RCC 7860 (cell line): ENCODE results near the gene CBLC.
"Not testable (repeated sequence)": the region's sequence is repeated elsewhere in the genome, so short reads cannot be mapped to it uniquely, and the experiment has no call there.

Experiments
- DNase-seq: peaks from one replicate; pipeline ENCODE4 v3.0.0-alpha.2; 2015; ENCODE audit warnings: low spot score
- FAIRE-seq: peaks from 2 replicates; lab custom pipeline; 2012; peaks lifted over from hg19 to GRCh38; lab: Jason Lieb, UNC

CBLC gene

GRCh38 chr19:44762038-44762437 is 15.7 kb upstream of the CBLC start:
- DNase-seq (no peak), FAIRE-seq (no peak)

DNA sequence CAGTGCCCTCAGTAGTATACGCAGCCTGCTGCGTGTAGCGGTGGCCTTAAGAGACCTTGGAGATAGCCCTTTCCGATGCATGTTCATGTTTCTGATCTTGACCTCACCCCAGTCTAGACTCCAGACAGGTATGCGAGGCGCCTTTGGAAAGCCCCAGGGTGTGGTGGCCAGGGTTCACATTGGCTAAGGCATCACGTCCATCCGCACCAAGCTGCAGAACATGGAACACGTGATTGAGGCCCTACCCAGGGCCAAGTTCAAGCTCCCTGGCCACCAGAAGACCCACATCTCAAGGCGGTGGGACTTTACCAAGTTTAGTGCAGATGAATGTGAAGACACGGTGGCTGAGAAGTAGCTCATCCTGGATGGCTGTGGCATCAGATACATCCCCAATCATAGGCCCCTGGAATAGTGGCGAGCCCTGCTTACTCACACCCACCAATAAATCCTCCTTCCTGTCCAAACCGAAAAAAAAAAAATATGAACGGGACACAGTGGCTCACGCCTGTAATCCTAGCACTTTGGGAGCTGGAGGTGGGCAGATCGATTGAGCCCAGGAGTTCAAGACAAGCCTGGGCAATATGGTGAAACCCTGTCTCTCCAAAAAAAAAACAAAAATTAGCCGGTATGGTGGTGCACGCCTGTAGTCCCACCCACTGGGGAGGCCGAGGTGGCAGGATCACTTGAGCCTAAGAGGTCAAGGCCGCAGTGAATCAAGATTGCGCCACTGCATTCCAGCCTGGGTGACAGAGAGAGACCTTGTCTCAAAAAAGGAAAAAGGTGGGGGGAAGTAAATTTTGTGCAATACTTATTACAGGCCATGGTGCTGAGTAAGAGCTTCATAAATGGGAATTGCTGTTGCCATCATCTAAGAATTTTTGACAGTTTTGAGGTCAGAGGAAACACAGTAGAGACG is 12.4 kb upstream of the CBLC start:
- FAIRE-seq (no peak), DNase-seq (no peak)

DNA sequence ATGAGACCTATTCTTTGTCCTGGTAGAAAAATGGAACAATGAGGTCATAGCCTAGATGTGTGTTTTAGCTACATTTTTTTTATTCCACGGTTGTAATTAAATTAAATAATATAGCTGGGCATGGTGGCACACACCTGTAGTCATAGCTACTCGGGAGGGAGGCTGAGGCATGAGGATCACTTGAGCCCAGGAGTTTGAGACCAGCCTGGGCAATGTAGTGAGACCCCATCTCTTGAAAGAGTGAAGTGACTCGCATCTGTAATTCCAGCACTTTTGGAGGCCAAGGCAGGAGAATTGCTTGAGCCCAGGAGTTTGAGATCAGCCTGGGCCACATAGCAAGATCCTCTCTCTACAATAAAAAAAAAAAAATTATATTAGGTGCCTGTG is 11.7 kb upstream of the CBLC start:
- no peak for DNase-seq
- FAIRE-seq = no peak

DNA sequence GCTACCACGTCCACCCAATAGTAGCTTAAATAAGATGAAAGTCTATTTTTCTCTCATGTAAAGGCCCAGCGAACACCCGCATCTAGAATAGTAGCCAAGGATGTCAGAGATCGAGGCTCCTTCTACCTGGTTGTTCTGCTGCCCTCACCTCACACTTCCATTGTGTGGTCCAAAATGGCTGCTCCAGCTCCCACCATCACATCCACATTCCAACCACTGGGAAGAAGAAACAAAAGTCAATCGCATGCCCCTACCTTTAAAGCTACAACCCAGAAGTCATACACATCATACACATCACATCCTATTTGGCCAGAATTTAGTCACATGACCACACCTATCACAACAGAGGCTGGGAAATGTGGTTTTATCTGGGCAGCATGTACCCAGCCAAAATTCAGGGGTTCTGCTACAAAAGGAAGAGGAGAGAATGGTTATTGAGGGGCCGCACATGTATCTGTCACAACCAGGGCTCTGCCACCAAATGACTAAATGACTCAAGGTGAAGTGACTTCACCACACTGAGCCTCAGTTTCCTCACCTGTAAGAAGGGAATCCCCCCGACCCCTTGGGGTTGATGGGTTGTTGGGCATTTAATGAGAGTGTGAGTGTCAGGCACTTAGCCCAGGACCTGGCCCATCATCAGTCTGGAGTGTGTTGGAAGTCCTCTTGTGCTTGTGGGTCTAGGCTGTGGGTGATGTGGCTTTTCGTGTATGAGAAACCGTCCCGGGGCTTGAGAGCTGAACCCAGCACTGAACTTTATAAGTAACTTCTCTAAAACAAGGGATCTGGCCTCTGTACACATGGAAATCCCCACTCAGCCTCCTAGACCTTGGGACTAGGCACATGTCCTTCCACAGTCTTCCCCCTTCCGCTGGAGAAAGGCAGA is 10.2 kb upstream of the CBLC start:
- FAIRE-seq = no peak
- no peak for DNase-seq

DNA sequence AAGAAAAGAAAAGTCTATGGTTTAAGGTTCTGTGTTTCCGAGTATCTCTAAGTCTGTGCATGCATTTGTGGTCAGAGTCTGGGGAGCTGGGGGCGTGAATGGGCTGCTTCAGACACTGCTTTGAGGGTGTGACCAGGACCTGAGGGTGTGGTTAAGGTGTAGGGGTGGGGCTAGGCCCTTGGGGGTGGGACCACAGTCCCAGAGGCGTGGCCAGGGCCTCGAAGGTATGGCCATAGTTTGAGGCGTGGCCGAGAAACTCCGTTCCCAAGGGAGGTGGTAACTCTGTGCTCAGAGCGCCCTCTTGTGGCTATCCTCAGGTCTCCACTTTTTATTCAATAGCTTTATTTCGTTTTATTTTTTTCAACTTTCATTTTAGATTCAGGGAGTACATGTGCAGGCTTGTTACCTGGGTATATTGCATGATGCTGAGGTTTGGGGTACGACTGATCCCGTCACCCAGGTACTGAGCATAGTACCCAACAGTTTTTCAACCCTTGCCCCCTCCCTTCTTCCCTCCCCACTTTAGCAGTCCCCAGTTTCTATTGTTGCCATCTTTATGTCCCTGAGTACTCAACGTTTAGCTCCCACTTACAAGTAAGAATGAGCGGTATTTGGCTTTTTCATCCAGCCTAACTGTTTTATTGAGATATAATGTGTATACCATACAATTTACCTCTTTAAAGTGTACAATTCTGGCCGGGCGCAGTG is 7.0 kb upstream of the CBLC start:
- DNase-seq = peak; percentile 85
- peak; percentile 80 for FAIRE-seq

DNA sequence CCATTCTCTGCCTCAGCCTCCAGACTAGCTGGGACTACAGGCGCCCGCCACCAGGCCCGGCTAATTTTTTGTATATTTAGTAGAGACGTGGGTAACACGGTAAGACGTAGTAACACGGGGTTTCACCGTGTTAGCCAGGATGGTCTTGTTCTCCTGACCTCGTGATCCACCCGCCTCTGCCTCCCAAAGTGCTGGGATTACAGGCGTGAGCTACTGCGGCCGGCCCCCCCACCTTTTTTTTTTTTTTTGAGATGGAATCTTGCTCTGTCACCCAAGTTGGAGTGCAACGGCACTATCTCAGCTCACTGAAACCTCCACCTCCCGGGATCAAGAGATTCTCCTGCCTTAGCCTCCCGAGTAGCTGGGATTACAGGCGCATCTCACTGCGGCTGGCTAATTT is 5.5 kb upstream of the CBLC start:
- DNase-seq, FAIRE-seq: not testable (repeated sequence)

GRCh38 chr19:44772959-44773358 is 4.7 kb upstream of the CBLC start:
- DNase-seq = no peak
- FAIRE-seq = no peak

DNA sequence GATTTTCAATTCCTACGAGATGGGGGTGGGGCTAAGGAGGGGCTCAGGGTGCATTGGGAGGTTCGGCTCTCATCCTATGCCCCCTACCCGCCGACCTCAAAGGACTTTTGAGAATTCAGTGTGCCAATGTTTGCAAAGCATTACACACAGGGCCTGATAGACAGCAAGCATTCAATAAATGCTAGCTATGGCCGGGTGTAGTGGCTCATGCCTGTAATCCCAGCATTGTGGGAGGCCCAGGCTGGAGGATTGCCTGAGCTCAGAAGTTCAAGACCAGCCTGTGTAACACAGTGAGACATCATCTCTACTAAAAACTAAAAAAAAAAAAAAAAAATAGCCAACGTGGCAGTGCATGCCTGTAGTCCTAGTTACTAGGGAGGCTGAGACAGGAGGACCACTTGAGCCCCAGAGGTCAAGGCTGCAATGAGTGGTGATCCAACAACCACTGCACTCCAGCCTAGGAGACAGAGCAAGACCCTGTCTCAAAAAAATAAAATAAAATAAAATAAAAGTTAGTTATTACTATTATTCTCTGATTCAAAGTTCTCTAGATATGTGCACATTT is 1.9 kb upstream of the CBLC start:
- no peak for DNase-seq
- FAIRE-seq = no peak

DNA sequence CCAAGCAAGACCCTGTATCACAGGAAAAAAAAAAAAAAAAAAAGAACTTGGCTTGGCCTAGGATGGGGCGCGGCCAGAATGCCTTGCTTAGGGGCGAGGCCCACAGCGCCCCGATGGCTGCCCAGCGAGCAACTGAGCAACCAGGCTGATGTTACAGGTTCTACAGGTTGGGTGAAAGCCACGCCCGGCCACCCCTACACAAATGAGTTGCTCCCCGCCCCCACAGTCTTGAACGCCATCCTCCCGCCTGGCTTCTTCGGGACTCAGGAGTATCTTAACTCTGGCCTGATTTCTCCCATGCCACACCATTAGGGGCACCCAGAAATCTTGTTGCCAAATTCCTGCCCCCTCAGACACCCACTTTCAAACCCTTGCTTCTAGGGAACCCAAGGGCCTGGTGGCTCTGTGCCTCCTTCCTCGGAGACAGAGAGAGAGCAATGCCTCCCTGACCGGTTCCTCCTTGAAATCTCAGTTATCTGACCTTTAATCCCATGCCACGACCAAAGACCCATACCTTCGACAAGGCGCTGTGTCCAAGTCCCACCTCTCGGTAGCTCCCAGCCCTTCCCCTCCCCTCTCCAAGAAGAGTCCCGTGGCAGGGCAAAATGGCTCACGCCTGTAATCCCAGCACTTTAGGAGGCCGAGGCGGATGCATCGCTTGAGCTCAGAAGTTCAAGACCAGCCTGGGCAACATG is 1.1 kb upstream of the CBLC start:
- FAIRE-seq = no peak
- no peak for DNase-seq

- DNase-seq (no peak), FAIRE-seq (no peak)
These were observed 1.5 kb downstream of the CBLC start for GRCh38 chr19:44779150-44779549.

DNA sequence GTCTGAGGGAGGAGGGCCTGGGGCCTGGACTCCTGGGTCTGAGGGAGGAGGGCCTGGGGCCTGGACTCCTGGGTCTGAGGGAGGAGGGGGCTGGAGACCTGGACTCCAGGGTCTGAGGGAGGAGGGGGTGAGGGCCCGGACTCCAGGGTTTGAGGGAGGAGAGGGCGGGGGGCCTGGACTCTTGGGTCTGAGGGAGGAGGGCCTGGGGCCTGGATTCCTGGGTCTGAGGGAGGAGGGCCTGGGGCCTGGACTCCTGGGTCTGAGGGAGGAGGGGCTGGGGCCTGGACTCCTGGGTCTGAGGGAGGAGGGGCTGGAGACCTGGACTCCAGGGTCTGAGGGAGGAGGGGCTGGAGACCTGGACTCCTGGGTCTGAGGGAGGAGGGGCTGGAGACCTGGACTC is 4.0 kb downstream of the CBLC start:
- not testable (repeated sequence) for DNase-seq, FAIRE-seq

DNA sequence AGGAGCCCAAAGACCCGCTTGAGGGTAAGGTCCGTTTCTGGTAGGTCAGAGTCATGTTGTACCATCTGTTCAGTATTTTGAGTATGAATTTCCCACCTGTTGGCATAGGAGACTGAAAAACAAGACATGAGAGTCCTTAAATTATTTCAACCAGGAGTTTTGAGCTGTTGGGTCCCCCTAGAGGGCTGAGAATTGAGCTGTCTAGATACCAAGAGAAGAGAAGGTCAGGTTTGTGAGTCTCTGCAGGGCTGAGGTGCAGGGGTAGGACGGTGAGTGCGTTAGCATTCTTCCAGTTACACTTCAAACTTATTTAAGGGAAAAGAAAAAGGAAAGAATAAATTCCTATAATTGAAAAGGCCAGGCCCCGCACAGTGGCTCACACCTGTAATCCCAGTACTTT is 5.0 kb downstream of the CBLC start:
- DNase-seq (no peak), FAIRE-seq (no peak)

- no peak for FAIRE-seq
- DNase-seq = no peak
These were observed 5.9 kb downstream of the CBLC start for GRCh38 chr19:44783545-44783944.

DNA sequence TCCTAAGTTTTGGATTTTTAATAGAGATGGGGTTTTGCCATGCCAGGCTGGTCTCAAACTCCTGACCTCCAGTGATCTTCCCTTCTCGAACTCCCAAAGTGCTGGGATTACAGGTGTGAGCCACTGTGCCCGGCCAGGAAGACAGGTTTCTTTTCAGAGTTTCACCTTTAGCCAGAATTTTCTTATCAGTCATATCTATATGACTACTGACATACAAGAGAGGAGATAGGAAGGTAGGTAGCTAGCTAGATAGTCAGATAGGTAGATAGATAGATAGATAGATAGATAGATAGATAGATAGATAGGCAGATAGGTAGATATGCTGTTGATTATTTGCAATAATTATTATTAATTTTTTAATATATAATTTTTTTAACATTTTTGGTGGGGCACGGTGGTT is 7.6 kb downstream of the CBLC start:
- DNase-seq = no peak
- FAIRE-seq = no peak

DNA sequence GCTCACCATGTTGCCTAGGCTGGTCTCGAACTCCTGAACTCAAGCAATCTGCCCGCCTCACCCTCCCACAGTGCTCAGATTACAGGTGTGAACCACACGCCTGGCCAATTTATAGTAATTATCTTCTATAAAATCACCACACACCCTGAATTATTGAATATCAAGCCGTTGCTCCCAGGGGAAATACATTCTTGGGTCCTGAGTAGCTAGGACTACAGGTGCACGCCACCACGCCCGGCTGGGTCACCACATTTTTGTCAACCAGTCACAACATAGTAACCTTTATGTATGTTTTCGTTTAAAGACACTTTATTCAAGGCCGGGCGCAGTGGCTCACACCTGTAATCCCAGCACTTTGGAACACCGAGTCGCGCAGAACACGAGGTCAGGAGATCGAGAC is 8.3 kb downstream of the CBLC start:
- DNase-seq (no peak), FAIRE-seq (no peak)

DNA sequence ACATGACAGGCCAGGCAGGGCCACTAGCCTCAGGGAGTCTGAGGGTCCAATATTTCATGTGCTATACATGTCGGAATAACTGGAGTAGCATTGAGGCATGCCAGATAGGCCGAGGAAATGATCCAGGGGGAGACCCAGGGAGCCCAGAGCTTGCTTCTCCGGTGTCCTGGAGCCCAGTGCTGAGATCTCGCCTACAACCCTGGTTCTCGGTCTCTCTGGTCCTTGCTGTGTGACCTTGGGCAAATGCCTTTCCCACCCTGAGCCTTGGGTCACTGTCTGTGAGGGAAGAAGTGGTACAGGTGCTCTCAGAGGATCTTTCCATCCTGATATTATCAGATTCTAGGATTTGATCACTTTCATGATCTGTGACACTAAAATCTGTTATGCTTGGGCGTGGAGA is 11.3 kb downstream of the CBLC start:
- FAIRE-seq = no peak

DNA sequence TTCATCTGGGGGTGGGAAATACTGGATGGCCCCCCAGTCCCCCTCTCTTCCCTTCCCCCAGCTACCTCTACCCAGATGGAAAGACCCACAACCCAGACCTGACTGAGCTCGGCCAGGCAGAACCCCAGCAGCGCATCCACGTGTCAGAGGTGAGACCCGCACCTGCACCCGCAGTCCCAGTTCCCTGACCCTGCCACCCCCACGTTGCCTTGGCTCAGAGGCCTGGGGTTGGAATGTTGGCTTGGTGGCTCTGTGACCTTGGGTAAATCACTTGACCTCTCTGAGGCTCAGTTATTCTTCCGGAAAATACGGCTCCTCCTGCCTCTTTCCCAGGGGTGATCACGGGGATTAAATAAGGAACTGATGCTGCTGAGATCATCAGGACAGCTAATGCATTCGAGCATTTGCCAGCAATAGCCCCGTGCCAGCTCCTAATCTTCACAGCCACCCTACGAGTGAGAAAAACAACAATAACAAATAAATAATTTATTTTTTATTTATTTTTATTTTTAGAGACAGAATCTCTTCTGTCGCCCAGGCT is 12.3 kb downstream of the CBLC start:
- DNase-seq (no peak), FAIRE-seq (no peak)

More for the DNA sequence above, 11.3 kb downstream of the CBLC start:
- DNase-seq = no peak

DNA sequence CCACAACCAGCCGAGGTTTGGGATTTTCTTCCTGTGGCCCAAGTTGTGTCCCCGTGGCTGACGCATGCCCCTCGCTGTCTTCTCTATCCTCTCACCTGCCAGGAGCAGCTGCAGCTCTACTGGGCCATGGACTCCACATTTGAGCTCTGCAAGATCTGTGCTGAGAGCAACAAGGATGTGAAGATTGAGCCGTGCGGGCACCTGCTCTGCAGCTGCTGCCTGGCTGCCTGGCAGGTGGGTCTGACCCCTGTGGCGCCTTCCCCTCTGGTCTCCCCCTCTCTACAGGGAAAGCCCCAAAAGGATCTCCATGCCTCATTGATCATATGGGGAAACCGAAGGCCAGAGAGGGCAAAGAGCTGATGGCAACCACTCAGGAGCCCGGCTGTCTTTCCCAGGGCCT is 14.6 kb downstream of the CBLC start:
- DNase-seq = no peak
- no peak for FAIRE-seq

DNA sequence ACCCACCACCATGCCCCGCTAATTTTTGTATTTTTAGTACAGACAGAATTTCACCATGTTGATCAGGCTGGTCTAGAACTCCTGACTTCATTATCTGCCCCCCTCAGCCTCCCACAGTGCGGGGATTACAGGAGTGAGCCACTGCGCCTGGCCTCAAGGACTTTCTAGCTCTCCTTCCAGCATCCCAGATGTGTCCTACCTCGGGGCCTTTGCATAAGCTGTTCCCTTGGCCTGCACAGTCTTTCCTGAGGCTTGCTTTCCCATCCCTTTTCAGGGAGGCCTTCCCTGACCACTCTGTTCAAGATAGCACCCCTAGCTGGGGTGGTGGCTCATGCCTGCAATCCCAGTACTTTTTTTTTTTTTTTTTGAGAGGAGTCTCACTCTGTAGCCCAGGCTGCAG is 16.9 kb downstream of the CBLC start:
- DNase-seq (no peak), FAIRE-seq (no peak)

GRCh38 chr19:44795398-44795987 is 17.8 kb downstream of the CBLC start:
- FAIRE-seq (no peak), DNase-seq (no peak)
